HUES64 (cell line): ENCODE measurements around the gene ZFYVE28.

Source experiments
- H3K27ac ChIP-seq: 2 replicates; pipeline ENCODE4 v1.7.0; 2013; ENCODE audit warnings: low read depth, low read length, inconsistent platforms
- H3K27me3 ChIP-seq: 2 replicates; pipeline ENCODE4 v1.6.1; 2013; ENCODE audit warnings: mild to moderate bottlenecking, low read length; ENCODE audit not compliant: insufficient read depth
- H3K36me3 ChIP-seq: 2 replicates; pipeline ENCODE4 v1.6.1; 2013; ENCODE audit warnings: mild to moderate bottlenecking, low read length; ENCODE audit not compliant: insufficient read depth
- H3K4me1 ChIP-seq: 2 replicates; pipeline ENCODE4 v1.6.1; 2013; ENCODE audit warnings: mild to moderate bottlenecking, low read length, moderate library complexity; ENCODE audit not compliant: insufficient read depth
- H3K4me3 ChIP-seq: 2 replicates; pipeline ENCODE4 v1.5.1; 2013; ENCODE audit warnings: mild to moderate bottlenecking, low read length, moderate library complexity
- H3K9ac ChIP-seq: 2 replicates; pipeline ENCODE4 v1.6.1; 2013; ENCODE audit warnings: mild to moderate bottlenecking, low read depth, low read length
- H3K9me3 ChIP-seq: 2 replicates; pipeline ENCODE4 v1.6.1; 2013; ENCODE audit warnings: low read depth, low read length; ENCODE audit not compliant: insufficient read depth
- WGBS: fragments of 150-250, 120-280 bp; methylation state at CpG from one replicate; pipeline ENCODE4 v1.1.7; 2013; ENCODE audit warnings: missing lambda C conversion rate; 5-methylcytosine and 5-hydroxymethylcytosine counted together

ZFYVE28 gene

GRCh38 chr4:2331519-2332200, 86.8 kb downstream of the ZFYVE28 start:
- H3K27me3 ChIP-seq, result no peaks in the 10 kb centered on the region
- no peaks in the 10 kb centered on the region for H3K36me3 ChIP-seq
- 87% methylated on average over 13 of the region's 13 CpGs for whole genome bisulfite sequencing

GRCh38 chr4:2331043-2331420, 87.4 kb downstream of the ZFYVE28 start:
- Histone ChIP-seq H3K9ac (no peak overlapping the region), H3K27me3 (no peaks in the 10 kb centered on the region), H3K9me3 (peaks cover 5% of the 10 kb centered on the region; the same call in 1 of the 2 replicates), H3K36me3 (no peaks in the 10 kb centered on the region), H3K4me1 (no peaks in the 10 kb centered on the region), H3K27ac (no peak overlapping the region), H3K4me3 (no peak overlapping the region)
- 73% methylated on average over 11 of the region's 11 CpGs for WGBS

More at GRCh38 chr4:2331519-2332200, 86.8 kb downstream of the ZFYVE28 start:
- no peak overlapping the region for H3K27ac ChIP-seq
- no peaks in the 10 kb centered on the region for H3K4me1 ChIP-seq
- peaks cover 5% of the 10 kb centered on the region; the same call in 1 of the 2 replicates for H3K9me3 ChIP-seq
- H3K4me3 ChIP-seq, result no peak overlapping the region
- H3K9ac ChIP-seq, result no peak overlapping the region

GRCh38 chr4:2330091-2331042, 88.1 kb downstream of the ZFYVE28 start:
- no peaks in the 10 kb centered on the region for H3K27me3 ChIP-seq
- no peak overlapping the region for H3K4me3 ChIP-seq
- H3K9me3 ChIP-seq, result peaks cover 5% of the 10 kb centered on the region; the same call in 1 of the 2 replicates
- no peak overlapping the region for H3K9ac ChIP-seq
- no peak overlapping the region for H3K27ac ChIP-seq
- 76% methylated on average over 19 of the region's 19 CpGs for WGBS
- no peaks in the 10 kb centered on the region for H3K4me1 ChIP-seq
- H3K36me3 ChIP-seq, result no peaks in the 10 kb centered on the region

- H3K27ac ChIP-seq, result no peak overlapping the region
- no peak overlapping the region for H3K4me3 ChIP-seq
- peaks cover 5% of the 10 kb centered on the region; the same call in 1 of the 2 replicates for H3K9me3 ChIP-seq
- no peaks in the 10 kb centered on the region for H3K27me3 ChIP-seq
- no peak overlapping the region for H3K9ac ChIP-seq
- no peaks in the 10 kb centered on the region for H3K4me1 ChIP-seq
- no peaks in the 10 kb centered on the region for H3K36me3 ChIP-seq
Measured at GRCh38 chr4:2327579-2327978, 90.9 kb downstream of the ZFYVE28 start.

GRCh38 chr4:2324891-2325290, 93.6 kb downstream of the ZFYVE28 start:
- Histone ChIP-seq H3K27ac (no peak overlapping the region), H3K36me3 (no peaks in the 10 kb centered on the region), H3K9me3 (peaks cover 5% of the 10 kb centered on the region; the same call in 1 of the 2 replicates), H3K4me3 (no peak overlapping the region), H3K9ac (no peak overlapping the region), H3K4me1 (no peaks in the 10 kb centered on the region; the same call in 1 of the 2 replicates), H3K27me3 (no peaks in the 10 kb centered on the region)
- WGBS, result 93% methylated on average over 1 of the region's 1 CpG

GRCh38 chr4:2322841-2323240, 95.6 kb downstream of the ZFYVE28 start:
- Histone ChIP-seq H3K36me3 (no peaks in the 10 kb centered on the region), H3K4me3 (no peak overlapping the region), H3K4me1 (no peaks in the 10 kb centered on the region; the same call in 1 of the 2 replicates), H3K9me3 (0 out of 2 replicates have a peak, but pooled peaks cover 4% of the 10 kb centered on the region), H3K27ac (no peak overlapping the region), H3K27me3 (no peaks in the 10 kb centered on the region), H3K9ac (no peak overlapping the region)
- WGBS, result 92% methylated on average over 13 of the region's 13 CpGs

GRCh38 chr4:2322227-2322626, 96.2 kb downstream of the ZFYVE28 start:
- WGBS, result 95% methylated on average over 10 of the region's 10 CpGs
- Histone ChIP-seq H3K9ac (no peak overlapping the region), H3K36me3 (no peaks in the 10 kb centered on the region)

GRCh38 chr4:2321279-2322196, 96.9 kb downstream of the ZFYVE28 start:
- Histone ChIP-seq H3K9me3 (no peaks in the 10 kb centered on the region), H3K27me3 (no peaks in the 10 kb centered on the region), H3K4me1 (no peaks in the 10 kb centered on the region; the same call in 1 of the 2 replicates), H3K9ac (no peak overlapping the region), H3K36me3 (no peaks in the 10 kb centered on the region), H3K4me3 (no peak overlapping the region), H3K27ac (no peak overlapping the region)
- WGBS, result 87% methylated on average over 22 of the region's 22 CpGs

More at GRCh38 chr4:2322227-2322626, 96.2 kb downstream of the ZFYVE28 start:
- H3K9me3 ChIP-seq, result no peaks in the 10 kb centered on the region
- no peak overlapping the region for H3K4me3 ChIP-seq
- H3K27ac ChIP-seq, result no peak overlapping the region
- H3K27me3 ChIP-seq, result no peaks in the 10 kb centered on the region
- H3K4me1 ChIP-seq, result no peaks in the 10 kb centered on the region; the same call in 1 of the 2 replicates

- Histone ChIP-seq H3K9ac (no peak overlapping the region), H3K36me3 (no peaks in the 10 kb centered on the region), H3K27ac (no peak overlapping the region), H3K4me1 (no peaks in the 10 kb centered on the region; the same call in 1 of the 2 replicates), H3K4me3 (no peak overlapping the region), H3K27me3 (no peaks in the 10 kb centered on the region), H3K9me3 (no peaks in the 10 kb centered on the region)
- WGBS, result 86% methylated on average over 11 of the region's 11 CpGs
Measured at GRCh38 chr4:2320746-2321145, 97.7 kb downstream of the ZFYVE28 start.

- Histone ChIP-seq H3K4me1 (no peaks in the 10 kb centered on the region; the same call in 1 of the 2 replicates), H3K27me3 (no peaks in the 10 kb centered on the region), H3K9me3 (no peaks in the 10 kb centered on the region), H3K4me3 (no peak overlapping the region), H3K27ac (no peak overlapping the region), H3K36me3 (no peaks in the 10 kb centered on the region), H3K9ac (no peak overlapping the region)
- 94% methylated on average over 18 of the region's 18 CpGs for whole genome bisulfite sequencing
Measured at GRCh38 chr4:2320152-2320551, 98.3 kb downstream of the ZFYVE28 start.
